Trophoblast cell (in vitro differentiated cells and primary cell): ENCODE data around the gene BACH2.

Source experiments
- DNase-seq, 2 donors: peaks; one replicate each; pipeline ENCODE4 v3.0.0-alpha.2; 2016
- H2AFZ ChIP-seq: 2 replicates; pipeline ENCODE4 v1.6.1; 2013; ENCODE audit warnings: low read length, moderate library complexity, mild to moderate bottlenecking; ENCODE audit not compliant: insufficient read depth, poor library complexity
- H2AK5ac ChIP-seq: 2 replicates; pipeline ENCODE4 v1.6.1; 2013; ENCODE audit warnings: mild to moderate bottlenecking, low read length
- H2BK120ac ChIP-seq: 2 replicates; pipeline ENCODE4 v1.6.1; 2013; ENCODE audit warnings: low read length, mild to moderate bottlenecking, moderate library complexity; ENCODE audit not compliant: insufficient read depth, poor library complexity
- H2BK12ac ChIP-seq: 2 replicates; pipeline ENCODE4 v1.6.1; 2013; ENCODE audit warnings: mild to moderate bottlenecking, low read length, moderate library complexity
- H2BK5ac ChIP-seq: 2 replicates; pipeline ENCODE4 v1.6.1; 2013; ENCODE audit warnings: low read length, low read depth, moderate library complexity, mild to moderate bottlenecking; ENCODE audit not compliant: poor library complexity
- H3K14ac ChIP-seq: 2 replicates; pipeline ENCODE4 v1.6.1; 2013; ENCODE audit warnings: mild to moderate bottlenecking, low read length
- H3K18ac ChIP-seq: 2 replicates; pipeline ENCODE4 v1.6.1; 2013; ENCODE audit warnings: mild to moderate bottlenecking, low read length
- H3K23ac ChIP-seq: 2 replicates; pipeline ENCODE4 v1.6.1; 2013; ENCODE audit warnings: low read length
- H3K27ac ChIP-seq: 2 replicates; pipeline ENCODE4 v1.5.1; 2013; ENCODE audit warnings: low read depth, mild to moderate bottlenecking, inconsistent platforms, low read length, moderate library complexity
- H3K27me3 ChIP-seq: 2 replicates; pipeline ENCODE4 v1.6.1; 2013; ENCODE audit warnings: inconsistent platforms, mild to moderate bottlenecking, low read length, moderate library complexity; ENCODE audit not compliant: insufficient read depth
- H3K36me3 ChIP-seq, 2 experiments: 1 replicate in 1 of 2; 2 replicates in 1 of 2; pipeline ENCODE4 v1.6.1; 2013; ENCODE audit warnings: low read length in 2 of 2, mild to moderate bottlenecking in 2 of 2, moderate library complexity in 1 of 2; ENCODE audit not compliant: insufficient read depth in 2 of 2, control insufficient read depth in 1 of 2
- H3K4ac ChIP-seq: 2 replicates; pipeline ENCODE4 v1.6.1; 2013; ENCODE audit warnings: low read depth, mild to moderate bottlenecking, low read length, moderate library complexity
- H3K4me1 ChIP-seq, 2 experiments: 1 replicate in 1 of 2; 2 replicates in 1 of 2; pipeline ENCODE4 v1.6.1; 2013; ENCODE audit warnings: low read length in 2 of 2, mild to moderate bottlenecking in 2 of 2, moderate library complexity in 1 of 2; ENCODE audit not compliant: insufficient read depth in 2 of 2, control insufficient read depth in 1 of 2
- H3K4me2 ChIP-seq: 2 replicates; pipeline ENCODE4 v1.6.1; 2013; ENCODE audit warnings: inconsistent platforms, mild to moderate bottlenecking, low read length, moderate library complexity
- H3K4me3 ChIP-seq: 2 replicates; pipeline ENCODE4 v1.5.1; 2013; ENCODE audit warnings: mild to moderate bottlenecking, low read depth, low read length, inconsistent platforms
- H3K79me1 ChIP-seq: one replicate; pipeline ENCODE4 v1.6.1; 2013; ENCODE audit warnings: low read length
- H3K79me2 ChIP-seq: 2 replicates; pipeline ENCODE4 v1.6.1; 2013; ENCODE audit warnings: low read length, mild to moderate bottlenecking; ENCODE audit not compliant: control insufficient read depth, insufficient read depth, poor library complexity
- H3K9ac ChIP-seq: 2 replicates; pipeline ENCODE4 v1.6.1; 2013; ENCODE audit warnings: mild to moderate bottlenecking, low read length
- H3K9me3 ChIP-seq: 2 replicates; pipeline ENCODE4 v1.6.1; 2013; ENCODE audit warnings: low read depth, mild to moderate bottlenecking, control low read depth, inconsistent platforms, low read length; ENCODE audit not compliant: insufficient read depth
- H4K12ac ChIP-seq: 2 replicates; pipeline ENCODE4 v1.6.1; 2013; ENCODE audit warnings: low read depth, mild to moderate bottlenecking, low read length, moderate library complexity
- H4K8ac ChIP-seq: 2 replicates; pipeline ENCODE4 v1.6.1; 2013; ENCODE audit warnings: low read depth, mild to moderate bottlenecking, low read length, moderate library complexity
- H4K91ac ChIP-seq: one replicate; pipeline ENCODE4 v1.6.1; 2013; ENCODE audit warnings: low read depth, mild to moderate bottlenecking, low read length, moderate library complexity
- WGBS: extraction: QIAGEN DNeasy Blood & Tissue Kit; methylation state at CpG from one replicate; pipeline ENCODE4 v1.1.7; 2013; ENCODE audit warnings: missing lambda C conversion rate; ENCODE audit not compliant: insufficient read length, insufficient coverage; ENCODE audit errors: extremely low coverage; 5-methylcytosine and 5-hydroxymethylcytosine counted together

The BACH2 gene

GRCh38 chr6:90277302-90278011, 19.2 kb downstream of the BACH2 start:
- Histone ChIP-seq H4K8ac (no peak overlapping the region), H2AK5ac (no peak overlapping the region), H3K4ac (no peak overlapping the region), H3K4me3 (no peak overlapping the region), H3K9me3 (no peaks in the 10 kb centered on the region), H3K4me1 (no peaks in the 10 kb centered on the region), H3K79me2 (no peaks in the 10 kb centered on the region), H3K14ac (no peak overlapping the region), H2BK5ac (no peak overlapping the region), H3K36me3 (no peaks in the 10 kb centered on the region), H3K27me3 (no peaks in the 10 kb centered on the region), H3K9ac (no peak overlapping the region), H2AFZ (no peak overlapping the region), H2BK12ac (no peak overlapping the region), H2BK120ac (no peak overlapping the region), H3K79me1 (peaks cover 1% of the 10 kb centered on the region), H3K18ac (no peak overlapping the region), H3K23ac (no peak overlapping the region), H3K4me2 (no peak overlapping the region), H4K12ac (no peak overlapping the region), H4K91ac (no peak overlapping the region), H3K27ac (no peak overlapping the region)
- DNase-seq = no peak
- no CpG with 5 or more reads among the region's 6 CpGs for WGBS

GRCh38 chr6:90274451-90275030, 22.1 kb downstream of the BACH2 start:
- Histone ChIP-seq H4K91ac (no peak overlapping the region), H3K27me3 (no peaks in the 10 kb centered on the region)

GRCh38 chr6:90273863-90274262, 22.8 kb downstream of the BACH2 start:
- DNase-seq = no peak
- Histone ChIP-seq H3K23ac (no peak overlapping the region), H3K27ac (no peak overlapping the region), H3K9ac (no peak overlapping the region), H3K18ac (no peak overlapping the region), H3K36me3 (no peaks in the 10 kb centered on the region), H3K4me3 (no peak overlapping the region), H3K9me3 (no peaks in the 10 kb centered on the region), H2BK120ac (no peak overlapping the region), H4K8ac (no peak overlapping the region), H3K4me2 (no peak overlapping the region), H3K4me1 (no peaks in the 10 kb centered on the region), H3K27me3 (no peaks in the 10 kb centered on the region), H4K12ac (no peak overlapping the region), H3K79me2 (no peaks in the 10 kb centered on the region), H2AFZ (no peak overlapping the region), H3K79me1 (peaks cover 1% of the 10 kb centered on the region), H3K14ac (no peak overlapping the region), H2BK12ac (no peak overlapping the region), H4K91ac (no peak overlapping the region), H3K4ac (no peak overlapping the region), H2BK5ac (no peak overlapping the region), H2AK5ac (no peak overlapping the region)
- WGBS = no CpG with 5 or more reads among the region's 5 CpGs

More at GRCh38 chr6:90274451-90275030, 22.1 kb downstream of the BACH2 start:
- H4K12ac ChIP-seq = no peak overlapping the region
- H2BK120ac ChIP-seq = no peak overlapping the region
- no peak overlapping the region for H3K4ac ChIP-seq
- no peak overlapping the region for H3K18ac ChIP-seq
- H3K4me3 ChIP-seq = no peak overlapping the region
- no CpG with 5 or more reads among the region's 9 CpGs for WGBS
- no peak overlapping the region for H2BK12ac ChIP-seq
- no peak overlapping the region for H3K27ac ChIP-seq
- no peaks in the 10 kb centered on the region for H3K79me2 ChIP-seq
- H3K4me2 ChIP-seq = no peak overlapping the region
- H3K9ac ChIP-seq = no peak overlapping the region
- no peak overlapping the region for H2AFZ ChIP-seq
- H4K8ac ChIP-seq = no peak overlapping the region
- DNase-seq = no peak
- H3K23ac ChIP-seq = no peak overlapping the region
- no peak overlapping the region for H2BK5ac ChIP-seq
- no peaks in the 10 kb centered on the region for H3K4me1 ChIP-seq
- H3K79me1 ChIP-seq = peaks cover 1% of the 10 kb centered on the region
- H3K9me3 ChIP-seq = no peaks in the 10 kb centered on the region
- no peaks in the 10 kb centered on the region for H3K36me3 ChIP-seq
- H2AK5ac ChIP-seq = no peak overlapping the region
- no peak overlapping the region for H3K14ac ChIP-seq

- no peak overlapping the region for H4K8ac ChIP-seq
- H4K91ac ChIP-seq = no peak overlapping the region
- H2BK12ac ChIP-seq = no peak overlapping the region
- H3K79me1 ChIP-seq = peaks cover 1% of the 10 kb centered on the region
- H3K14ac ChIP-seq = no peak overlapping the region
- H3K27me3 ChIP-seq = no peaks in the 10 kb centered on the region
- no peak overlapping the region for H3K18ac ChIP-seq
- no peak overlapping the region for H3K23ac ChIP-seq
- no CpG with 5 or more reads among the region's 5 CpGs for WGBS
- no peak overlapping the region for H3K4me3 ChIP-seq
- H3K36me3 ChIP-seq = no peaks in the 10 kb centered on the region
- no peak overlapping the region for H2BK120ac ChIP-seq
- DNase-seq = no peak
- H2AFZ ChIP-seq = no peak overlapping the region
- H3K4me2 ChIP-seq = no peak overlapping the region
- H2BK5ac ChIP-seq = no peak overlapping the region
- H3K79me2 ChIP-seq = no peaks in the 10 kb centered on the region
- H3K9me3 ChIP-seq = no peaks in the 10 kb centered on the region
- no peak overlapping the region for H3K4ac ChIP-seq
- H2AK5ac ChIP-seq = no peak overlapping the region
- H3K4me1 ChIP-seq = no peaks in the 10 kb centered on the region
- no peak overlapping the region for H3K27ac ChIP-seq
- H4K12ac ChIP-seq = no peak overlapping the region
- no peak overlapping the region for H3K9ac ChIP-seq
These were observed 23.7 kb downstream of the BACH2 start for GRCh38 chr6:90272895-90273294.
